Activated CD4-positive, CD25-positive, alpha-beta regulatory T cell treated with anti-CD3 and anti-CD28 coated beads, Interleukin-2, amount 50 U/mL, for 72 hours (primary cell): Measurements from ENCODE around the gene NAA38.

ENCODE experiments used
- DNase-seq: peaks from one replicate; pipeline ENCODE4 v3.0.0; 2021

Gene NAA38, protein sequence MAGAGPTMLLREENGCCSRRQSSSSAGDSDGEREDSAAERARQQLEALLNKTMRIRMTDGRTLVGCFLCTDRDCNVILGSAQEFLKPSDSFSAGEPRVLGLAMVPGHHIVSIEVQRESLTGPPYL

DNA sequence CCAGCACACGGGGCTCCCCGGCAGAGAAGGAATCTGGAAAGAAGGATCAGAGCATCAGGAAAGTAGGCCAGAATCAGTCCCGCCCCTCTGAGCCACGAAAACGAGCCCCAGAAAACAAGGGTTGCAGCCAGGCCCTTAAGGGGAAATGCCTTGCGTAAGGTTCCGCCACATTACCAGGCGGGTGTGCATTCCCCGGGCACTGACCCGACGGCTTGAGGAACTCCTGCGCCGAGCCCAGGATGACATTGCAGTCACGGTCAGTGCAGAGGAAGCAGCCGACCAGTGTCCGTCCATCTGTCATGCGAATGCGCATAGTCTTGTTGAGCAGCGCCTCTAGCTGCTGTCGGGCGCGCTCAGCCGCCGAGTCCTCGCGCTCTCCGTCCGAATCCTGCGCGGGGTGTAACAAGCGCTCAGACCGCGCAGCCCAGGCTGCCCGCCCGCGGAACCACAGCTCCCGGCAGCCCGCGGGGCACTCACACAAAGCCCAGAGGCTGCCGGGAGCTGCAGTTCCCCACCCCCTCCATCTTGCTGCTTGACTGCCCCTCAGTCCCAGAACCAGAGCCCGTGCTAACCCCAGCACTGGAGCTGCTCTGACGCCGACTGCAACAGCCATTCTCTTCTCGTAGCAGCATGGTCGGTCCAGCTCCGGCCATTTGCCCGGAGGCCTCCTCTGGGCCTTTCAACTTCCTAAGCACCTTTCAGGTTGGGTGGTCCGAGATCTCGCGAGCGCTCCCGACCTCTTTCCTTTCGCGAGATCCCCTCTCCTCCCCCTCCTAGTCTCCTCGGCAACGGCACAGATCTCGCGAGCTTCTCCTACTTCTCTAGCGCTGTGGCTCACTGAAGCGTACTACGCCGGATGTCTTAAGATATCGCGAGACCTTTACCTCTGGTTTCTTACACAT, at the start of gene NAA38:
NAA38 (minus strand) TSS at position 749 of the 902 bp plus-strand sequence; CDS start at position 653, 96 bp downstream.
- peak; percentile 89 for DNase-seq

DNA sequence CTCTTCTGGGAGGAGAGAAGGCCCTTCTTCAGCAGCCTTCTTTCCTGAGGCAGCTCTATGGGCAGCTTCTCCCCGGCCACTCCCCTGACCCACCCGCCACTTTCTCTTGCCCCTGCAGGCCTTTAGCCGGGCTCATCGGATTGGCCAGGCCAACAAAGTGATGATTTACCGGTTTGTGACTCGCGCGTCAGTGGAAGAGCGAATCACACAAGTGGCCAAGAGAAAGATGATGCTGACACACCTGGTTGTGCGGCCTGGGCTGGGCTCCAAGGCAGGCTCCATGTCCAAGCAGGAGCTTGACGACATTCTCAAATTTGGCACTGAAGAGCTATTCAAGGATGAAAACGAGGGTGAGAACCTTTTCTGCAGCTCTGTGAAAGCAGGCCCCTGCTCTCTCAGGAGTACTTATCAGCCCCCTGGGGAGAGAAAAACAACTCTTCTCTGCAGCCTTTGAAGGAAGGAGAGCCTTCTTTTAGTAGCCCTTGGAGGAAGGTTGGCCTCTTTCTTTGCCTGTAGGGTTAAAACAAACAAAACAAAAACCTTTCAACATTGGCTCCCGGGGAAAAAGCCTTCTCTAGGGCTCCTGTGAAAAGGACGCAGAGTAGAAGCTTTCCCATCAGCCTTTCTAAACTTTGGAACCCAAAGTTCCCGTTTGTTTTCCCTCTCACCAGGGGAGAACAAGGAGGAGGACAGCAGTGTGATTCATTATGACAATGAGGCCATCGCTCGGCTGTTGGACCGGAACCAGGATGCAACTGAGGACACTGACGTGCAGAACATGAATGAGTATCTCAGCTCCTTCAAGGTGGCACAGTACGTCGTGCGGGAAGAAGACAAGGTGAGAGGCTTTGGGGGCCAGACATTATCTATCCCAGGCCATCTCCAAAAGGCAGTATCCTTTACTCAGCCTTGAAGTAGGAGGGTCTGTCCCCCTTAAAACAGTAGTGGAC, 46.1 kb upstream of the NAA38 start:
- no peak for DNase-seq

DNA sequence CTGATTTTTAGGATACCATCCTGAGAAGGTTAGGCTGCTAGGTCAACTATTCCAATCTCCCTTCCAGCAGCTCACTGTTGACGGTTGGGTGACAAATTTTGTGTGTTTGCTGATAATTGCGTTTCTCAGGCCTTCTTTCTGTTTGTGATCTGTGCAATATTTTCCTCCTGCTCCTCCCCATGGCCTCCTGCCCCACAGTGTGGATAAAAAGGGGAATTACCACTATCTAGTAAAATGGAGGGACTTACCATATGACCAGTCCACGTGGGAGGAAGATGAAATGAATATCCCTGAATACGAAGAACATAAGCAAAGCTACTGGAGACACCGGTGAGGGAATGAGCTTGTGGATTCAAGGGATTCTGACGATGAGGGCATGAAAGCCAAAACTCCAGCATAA, 40.4 kb upstream of the NAA38 start:
- DNase-seq, result no peak

DNA sequence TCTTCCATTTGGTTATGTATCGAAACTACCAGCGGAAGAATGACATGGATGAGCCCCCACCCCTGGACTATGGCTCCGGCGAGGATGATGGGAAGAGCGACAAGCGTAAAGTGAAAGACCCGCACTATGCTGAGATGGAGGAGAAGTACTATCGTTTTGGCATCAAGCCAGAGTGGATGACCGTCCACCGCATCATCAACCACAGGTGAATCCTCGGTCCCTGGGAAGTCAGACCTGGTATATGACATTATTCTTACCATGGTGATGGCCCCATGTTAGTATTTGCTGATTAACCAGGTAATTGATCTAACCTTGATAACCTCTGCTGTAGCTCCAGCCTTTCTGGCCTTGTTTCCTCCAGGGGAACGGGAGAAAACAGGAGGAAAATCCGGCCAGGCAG, 39.7 kb upstream of the NAA38 start:
- DNase-seq, result no peak

DNA sequence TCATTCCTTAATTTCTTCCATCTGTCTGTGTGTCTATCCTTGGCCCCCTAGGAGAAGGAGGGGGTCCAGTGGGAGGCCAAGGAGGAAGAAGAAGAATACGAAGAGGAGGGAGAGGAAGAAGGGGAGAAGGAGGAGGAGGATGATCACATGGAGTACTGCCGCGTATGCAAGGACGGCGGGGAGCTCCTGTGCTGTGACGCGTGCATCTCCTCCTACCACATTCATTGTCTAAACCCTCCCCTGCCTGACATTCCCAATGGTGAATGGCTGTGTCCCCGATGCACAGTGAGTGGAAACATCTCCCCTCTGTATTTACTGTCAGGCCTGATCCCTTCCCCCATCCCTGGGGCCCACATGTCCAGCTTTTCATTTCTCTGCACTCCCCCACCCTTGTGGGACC, 37.5 kb upstream of the NAA38 start:
- no peak for DNase-seq

DNA sequence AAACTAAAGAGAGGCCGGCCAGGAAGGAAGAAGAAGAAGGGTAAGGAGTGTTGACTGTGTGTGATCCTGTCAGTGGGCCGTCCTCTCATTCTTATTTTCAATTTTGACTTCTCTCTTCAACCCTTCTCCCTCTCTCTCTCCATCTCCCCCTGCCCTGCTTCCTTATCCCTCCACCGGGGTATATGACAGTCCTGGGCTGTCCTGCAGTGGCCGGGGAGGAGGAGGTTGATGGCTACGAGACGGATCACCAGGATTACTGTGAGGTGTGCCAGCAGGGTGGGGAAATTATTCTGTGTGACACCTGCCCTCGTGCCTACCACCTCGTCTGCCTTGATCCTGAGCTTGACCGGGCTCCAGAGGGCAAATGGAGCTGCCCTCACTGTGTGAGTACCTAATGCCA, 36.9 kb upstream of the NAA38 start:
- DNase-seq, result no peak

DNA sequence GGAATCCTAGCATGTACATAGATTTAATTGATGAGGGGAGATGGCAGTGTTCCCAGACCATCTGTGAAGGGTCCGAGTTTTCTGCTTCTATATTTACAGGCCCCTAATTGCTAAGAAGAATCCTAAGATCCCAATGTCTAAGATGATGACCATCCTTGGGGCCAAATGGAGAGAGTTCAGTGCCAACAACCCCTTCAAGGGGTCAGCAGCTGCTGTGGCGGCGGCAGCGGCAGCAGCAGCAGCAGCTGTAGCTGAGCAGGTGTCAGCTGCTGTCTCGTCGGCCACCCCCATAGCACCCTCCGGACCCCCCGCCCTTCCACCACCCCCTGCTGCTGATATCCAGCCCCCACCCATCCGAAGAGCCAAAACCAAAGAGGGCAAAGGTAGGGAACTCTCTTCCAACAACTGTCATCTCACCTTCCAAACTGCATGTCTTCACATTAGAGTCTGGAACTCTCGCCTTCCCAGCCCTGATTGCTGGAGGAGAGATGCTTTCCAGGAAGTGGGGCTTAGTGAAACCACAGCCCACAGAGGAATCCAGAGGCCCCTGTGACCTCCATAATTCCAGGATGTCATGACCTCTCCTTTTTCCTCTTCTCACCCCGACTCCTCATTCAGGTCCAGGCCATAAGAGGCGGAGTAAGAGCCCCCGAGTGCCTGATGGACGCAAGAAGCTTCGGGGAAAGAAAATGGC, 36.0 kb upstream of the NAA38 start:
- DNase-seq, result no peak

DNA sequence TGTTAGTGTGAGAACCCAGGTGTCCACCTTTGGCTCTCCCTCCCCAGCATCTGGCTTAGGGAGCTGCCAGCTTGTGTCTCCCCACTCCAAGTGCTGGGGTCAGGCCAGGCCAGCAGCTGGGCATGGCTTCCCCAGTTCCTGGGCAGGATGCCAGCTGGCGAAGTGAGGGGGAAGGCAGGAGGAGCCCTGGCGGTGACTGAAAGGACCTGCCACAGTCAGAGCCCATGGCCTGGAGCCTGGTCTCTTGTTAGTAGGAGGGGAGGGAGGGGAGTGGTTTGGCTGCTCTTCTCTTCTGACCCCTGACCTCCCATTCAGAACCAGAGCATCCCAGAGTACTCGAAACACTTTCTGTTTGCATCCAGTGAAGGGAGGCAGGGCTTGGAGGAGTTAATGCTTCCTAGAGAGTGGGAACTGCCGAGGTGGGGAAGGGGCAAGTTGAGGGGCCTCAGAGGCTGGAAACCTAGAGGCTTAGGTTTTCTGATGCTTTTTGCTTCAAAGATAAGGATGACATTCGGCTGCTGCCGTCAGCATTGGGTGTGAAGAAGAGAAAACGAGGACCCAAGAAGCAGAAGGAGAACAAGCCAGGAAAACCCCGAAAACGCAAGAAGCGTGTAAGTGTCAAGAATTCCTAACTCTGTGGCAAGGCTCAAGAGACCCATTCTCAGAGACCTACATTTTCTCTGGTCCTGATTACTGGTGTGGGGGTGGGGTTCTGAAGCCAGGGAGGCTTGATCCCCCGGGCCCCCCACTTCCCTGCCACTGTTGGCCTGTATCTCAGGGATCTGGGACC, 32.0 kb upstream of the NAA38 start:
- DNase-seq, result no peak

DNA sequence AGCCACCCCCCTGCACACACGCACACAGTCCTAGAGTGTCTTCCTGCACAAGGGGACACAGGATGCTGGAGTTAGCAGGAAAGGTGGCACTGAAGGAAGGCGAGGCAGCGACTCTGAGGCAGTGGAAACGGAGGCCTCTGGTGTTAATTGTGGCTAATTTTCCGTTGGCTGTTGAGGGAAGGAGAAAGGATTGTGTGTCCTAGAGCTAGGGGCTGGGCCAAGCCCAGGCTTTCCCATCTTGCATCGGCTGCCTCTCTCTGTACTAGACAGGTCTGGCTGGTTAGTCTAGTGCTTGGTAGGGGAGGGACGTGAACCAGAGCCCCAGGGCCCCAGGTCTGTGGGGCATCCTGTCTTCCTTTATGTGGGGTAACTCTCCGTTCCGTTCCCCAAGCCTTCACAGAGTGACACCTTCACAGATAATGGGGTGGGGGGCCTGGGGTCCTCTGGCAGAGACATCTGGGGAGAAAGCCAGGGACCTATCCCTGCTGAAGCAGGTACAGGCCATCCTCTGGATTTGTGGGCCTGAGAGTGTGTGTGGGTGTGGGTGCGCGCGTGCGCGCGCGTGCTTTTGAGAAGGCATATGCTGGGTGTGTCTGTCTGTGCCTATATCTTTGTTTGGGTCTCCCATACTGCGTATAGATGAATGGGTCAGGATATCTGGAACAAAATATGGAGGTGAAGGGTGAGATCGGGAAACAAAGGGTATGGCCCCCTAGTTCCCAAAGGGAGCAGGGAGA, 31.0 kb upstream of the NAA38 start, which contains the start of gene CHD3:
CHD3 (plus strand) TSS at position 606 of the 737 bp plus-strand sequence. CDS start 212 bp downstream, outside the sequence.
- DNase-seq, result peak; percentile 55

DNA sequence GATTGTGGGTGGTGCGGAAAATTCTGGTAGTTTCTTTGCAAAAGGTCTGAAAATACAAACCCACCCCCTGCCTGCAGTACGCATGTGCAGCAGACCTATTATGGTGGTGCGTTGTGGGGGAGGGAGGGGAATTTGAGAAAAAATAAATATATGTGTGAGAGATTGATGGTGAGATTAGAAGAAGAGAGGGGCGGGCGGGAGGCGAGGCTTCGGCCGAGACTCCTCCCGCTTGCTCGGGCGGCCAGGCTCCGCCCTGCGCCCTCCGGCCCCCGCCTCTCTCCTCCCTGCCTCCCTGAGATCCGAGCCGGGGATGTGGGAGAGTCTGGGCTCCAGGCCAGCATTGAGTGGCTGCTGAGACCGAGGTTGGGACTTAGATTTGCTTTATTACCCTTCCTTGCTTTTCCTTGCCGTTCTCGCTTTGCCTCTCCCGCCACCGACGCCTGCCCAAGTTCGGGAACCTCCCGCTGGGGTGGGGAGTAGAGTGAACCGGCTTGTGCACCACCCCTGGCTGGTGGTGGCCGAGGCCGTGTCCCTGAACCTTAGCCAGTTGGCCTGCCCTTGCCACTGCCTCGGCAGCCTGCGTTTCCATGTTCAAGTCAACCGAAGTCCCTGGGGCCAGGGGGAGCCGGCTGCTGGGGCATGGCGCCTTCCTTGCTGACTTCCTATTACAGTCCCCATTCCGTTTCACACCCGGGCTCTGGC, 30.3 kb upstream of the NAA38 start:
- DNase-seq, result peak; percentile 69

DNA sequence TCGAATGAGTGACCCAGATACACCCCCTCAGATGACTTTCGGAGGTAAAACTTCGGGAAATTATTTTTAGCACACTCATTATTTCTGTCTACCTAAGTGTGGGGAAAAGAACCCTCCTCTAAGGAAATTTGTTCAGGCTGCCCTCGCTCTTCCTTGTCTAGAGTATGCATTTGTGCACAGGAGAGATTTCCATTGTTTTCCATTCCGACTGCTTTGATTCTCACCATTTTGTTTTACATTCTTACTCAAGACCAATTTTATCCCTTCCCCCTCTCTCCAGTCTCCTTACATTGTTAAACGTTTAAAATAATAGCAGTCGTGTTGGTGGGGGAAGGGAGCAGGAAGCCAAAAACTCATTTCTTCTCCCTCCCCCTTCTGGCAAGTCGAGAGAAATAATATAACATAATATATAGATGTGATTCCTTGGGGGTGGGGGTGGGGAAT, 29.7 kb upstream of the NAA38 start:
- no peak for DNase-seq

DNA sequence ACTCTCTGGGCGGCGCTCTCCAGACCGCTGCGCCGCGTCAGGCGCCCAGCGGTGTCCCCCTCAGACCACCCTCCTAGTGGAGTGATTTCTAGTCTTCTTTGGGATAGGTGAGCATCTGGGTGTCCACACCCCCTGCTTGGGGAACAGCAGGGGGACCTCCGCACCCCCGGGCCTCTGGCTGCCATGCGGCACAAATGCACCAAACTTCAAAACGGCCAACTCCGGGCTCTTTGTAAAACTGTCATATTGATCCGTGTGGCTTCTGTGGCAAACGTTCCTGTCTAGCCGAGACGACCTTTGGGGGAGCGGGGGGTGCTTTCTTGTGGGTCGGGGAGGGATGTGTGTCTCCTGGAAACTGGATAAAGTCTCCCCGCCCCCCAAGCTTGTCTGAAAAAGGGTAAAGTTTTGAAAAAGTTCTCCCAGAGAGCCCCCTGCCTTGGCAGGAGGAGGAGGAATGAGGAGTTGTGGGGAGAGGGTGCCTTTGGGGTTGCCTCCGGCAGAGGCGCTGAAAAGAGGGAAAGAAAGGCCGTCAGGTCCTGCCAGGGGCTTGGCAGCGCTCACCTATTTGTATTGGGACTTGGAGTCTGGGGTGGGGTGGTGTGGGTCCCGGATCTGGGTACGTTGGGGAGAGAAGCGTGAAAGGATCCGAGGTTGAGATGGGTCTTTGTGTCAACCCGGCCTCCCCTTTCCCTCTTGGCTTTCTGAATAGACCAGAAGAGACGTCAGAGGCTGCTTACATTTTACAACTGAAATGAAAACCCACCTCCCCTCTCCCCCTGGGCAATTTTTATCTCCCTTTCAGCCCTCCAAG, 29.1 kb upstream of the NAA38 start:
- peak; percentile 53 for DNase-seq

DNA sequence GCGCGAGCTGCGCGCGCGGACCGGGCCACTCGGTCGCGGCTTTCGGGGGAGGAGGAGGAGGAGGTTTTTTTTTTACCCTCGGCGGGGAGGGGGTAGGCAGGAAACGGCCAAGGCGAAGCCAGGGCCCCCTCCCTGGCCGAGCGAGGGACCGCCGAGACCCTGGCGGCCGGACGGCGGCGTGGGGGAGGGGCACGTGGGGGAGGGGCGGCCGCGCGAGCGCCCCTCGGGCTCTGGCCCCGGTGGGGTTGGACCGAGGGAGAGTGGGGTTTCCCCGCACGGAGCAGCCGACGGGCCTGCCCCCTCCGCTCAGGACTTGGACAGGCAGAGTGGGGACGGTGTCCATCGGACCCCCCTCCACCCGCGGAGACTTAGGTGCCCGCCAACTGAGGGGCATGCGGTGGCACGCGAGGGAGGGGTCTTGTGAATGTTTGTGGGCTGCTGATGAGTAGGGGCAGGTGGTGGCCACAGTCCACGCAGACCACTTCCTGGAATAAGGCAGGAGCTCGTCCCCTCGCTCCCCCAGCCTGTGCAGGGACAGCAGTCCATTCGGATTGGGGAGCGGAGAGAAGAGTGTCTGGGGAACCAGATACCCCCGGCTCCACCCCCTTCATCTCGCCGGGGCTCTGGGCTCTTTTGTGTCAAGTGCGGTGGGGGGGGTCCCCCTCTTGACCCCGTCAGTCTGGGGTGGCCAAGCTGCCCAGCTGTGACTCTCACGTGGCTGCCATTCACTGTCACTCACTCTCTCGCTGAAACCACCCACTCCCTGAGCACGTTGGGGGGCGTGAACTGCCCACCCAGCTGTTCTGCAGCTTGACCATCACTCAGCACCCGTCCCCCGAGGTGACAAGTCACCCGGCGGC, 28.2 kb upstream of the NAA38 start:
- peak; percentile 71 for DNase-seq

DNA sequence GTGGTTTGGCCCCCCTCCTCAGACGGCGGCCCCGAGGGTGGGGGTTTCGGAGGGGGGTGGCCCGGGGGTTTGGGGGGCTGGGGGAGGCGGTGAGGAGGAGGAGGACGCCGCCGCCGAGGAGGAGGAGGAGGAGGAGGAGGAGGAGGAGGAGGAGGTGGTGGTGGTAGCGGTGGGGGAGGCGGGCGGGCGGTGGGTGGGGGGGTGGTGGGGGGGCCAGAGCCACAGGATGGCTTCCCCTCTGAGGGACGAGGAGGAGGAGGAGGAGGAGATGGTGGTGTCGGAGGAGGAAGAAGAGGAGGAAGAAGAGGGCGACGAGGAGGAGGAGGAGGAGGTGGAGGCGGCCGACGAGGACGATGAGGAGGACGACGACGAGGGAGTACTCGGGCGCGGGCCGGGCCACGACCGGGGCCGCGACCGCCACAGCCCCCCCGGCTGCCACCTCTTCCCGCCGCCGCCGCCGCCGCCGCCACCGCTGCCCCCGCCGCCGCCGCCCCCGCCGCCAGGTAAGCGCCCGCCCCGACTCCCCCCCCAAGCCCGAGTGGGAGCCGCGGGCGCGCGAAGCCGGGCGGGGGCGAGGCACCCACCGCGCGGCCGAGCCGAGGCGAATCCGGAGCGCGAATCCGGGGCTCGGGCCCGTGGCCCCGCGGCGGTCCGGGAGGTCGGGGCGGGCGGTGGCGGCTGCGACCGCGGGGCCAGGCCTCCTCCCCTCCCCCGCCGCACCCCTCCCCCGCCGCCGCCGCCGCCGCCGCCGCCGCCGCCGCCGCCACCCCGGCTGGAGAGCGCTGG, 27.4 kb upstream of the NAA38 start:
- DNase-seq, result peak; percentile 49

DNA sequence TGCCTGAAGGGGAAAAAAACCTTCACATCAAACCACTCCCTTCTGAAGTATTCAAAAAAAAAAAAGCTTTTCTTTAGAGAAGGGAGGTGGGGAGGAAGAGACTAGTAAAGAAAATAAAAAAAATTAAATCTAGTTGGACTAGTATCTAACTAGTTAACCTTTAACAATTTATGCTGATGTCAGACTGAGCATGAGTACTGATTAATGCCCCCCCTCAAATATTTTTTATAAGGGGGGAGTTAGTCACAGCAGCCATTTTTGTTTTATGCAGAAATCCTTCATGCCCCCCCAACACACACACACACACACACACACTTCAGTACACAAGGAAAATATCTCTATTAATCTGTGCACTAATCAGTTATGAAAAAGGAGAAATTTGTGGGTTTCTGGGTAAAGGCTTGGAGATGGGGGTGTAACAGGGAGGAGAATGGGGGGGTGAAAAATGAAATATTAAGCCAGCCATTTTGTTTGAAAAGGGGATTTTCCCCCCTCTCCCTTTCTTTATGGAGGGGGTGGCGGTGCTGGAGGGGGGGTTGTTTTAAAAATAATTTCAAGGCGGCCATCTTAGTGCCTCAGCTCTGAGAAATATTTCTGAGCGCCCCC, 26.5 kb upstream of the NAA38 start:
- no peak for DNase-seq

DNA sequence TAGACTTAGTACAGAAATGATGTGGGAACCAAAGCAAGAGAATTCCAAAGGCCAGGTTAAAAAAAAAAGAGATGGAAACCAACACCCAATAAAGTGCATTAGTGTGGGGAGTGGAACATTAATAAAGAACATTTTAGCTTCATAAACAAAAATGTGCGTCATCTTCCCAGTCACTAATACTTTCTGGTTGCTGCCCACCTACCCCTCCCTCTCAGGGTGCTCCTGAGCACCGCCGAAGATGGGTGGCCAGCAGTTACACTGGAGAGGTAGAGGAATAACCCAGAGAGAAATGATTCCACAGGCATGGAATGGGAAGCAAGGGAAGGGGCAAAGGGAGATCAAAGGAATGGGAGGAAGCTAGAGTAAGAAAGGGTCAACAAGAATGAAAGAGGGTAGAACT, 25.3 kb upstream of the NAA38 start:
- no peak for DNase-seq

DNA sequence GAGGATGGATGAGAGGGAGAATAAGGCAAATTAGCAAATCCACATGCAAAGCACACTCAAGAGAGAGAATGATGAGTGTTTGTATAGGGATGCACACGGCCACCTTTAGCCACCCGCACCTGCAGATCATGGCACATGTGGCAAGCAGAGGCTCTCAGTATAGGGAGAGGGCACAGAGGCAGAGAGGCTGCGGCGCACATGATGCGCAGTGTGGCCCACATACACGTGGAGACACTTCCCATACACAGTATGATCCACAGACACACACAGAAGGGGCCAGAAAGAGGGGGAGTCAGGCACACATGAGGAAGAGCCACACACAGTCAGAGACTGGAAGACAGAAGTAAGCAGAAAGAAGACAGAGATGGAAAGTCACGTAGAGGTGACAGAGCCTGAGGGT, 24.7 kb upstream of the NAA38 start:
- no peak for DNase-seq
